LNCAP (cell line): ENCODE results near the gene SLX4IP.

ENCODE experiments used
- TF ChIP-seq, protein P1 (sequence below): fragments of 450-650 bp; IDR thresholded peaks from 2 replicates; pipeline ENCODE4 v1.5.1; 2017; ENCODE audit warnings: mild to moderate bottlenecking

SLX4IP gene

DNA sequence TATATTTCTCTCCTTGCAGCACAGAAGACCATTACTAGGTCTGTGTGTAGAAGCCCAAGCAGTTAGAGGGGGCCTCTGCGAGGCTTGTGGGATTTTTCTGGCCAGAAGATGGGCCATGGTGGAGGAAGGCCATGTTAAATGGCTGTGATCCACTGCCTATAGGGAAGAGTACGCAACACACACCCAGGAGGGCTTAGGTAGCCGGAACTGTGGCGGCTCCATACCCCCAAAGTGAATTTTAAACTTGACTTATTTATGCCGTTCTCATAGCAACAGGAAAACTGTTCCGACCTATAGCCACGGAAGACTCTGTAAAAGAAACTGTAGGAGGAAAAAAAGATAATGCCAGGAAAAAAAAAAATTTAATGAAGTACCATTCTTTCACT, 69.5 kb downstream of the SLX4IP start:
- TF ChIP-seq, protein P1, sequence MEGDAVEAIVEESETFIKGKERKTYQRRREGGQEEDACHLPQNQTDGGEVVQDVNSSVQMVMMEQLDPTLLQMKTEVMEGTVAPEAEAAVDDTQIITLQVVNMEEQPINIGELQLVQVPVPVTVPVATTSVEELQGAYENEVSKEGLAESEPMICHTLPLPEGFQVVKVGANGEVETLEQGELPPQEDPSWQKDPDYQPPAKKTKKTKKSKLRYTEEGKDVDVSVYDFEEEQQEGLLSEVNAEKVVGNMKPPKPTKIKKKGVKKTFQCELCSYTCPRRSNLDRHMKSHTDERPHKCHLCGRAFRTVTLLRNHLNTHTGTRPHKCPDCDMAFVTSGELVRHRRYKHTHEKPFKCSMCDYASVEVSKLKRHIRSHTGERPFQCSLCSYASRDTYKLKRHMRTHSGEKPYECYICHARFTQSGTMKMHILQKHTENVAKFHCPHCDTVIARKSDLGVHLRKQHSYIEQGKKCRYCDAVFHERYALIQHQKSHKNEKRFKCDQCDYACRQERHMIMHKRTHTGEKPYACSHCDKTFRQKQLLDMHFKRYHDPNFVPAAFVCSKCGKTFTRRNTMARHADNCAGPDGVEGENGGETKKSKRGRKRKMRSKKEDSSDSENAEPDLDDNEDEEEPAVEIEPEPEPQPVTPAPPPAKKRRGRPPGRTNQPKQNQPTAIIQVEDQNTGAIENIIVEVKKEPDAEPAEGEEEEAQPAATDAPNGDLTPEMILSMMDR: no peak

DNA sequence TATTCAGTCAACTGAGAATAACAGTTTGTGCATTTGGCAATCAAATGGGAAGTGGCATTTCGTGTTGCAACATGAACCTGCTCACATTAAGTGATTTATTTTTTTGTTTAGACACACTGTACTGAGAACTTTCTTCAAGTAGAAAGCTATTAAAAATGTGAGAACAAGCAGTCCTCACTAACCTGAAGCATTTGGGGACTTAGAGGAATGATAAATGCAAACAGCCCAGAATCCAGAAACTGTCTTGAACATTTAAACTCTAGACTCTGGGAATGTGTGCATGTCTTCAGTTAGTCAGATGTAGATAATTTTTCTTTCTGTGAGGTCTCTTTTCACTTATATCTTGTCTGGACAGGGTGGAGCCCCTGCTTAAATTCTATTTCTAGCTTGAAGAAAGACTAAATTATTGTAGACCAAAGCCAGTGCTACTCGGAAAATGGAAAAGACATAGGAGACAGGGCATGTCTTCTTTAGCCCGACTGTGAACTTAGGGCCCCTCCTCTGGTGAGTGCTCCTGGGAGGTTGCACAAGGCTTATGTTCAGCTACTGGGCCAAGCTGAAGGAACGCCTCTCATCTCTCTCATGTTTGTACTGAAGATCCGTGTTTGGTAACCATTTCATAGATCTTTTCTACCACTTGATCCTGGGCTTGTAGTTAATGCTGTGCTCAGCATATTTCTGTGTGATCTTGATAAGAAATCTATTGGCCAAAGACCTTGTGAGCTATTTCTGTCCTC, 70.1 kb downstream of the SLX4IP start:
- TF ChIP-seq, protein P1: no peak

DNA sequence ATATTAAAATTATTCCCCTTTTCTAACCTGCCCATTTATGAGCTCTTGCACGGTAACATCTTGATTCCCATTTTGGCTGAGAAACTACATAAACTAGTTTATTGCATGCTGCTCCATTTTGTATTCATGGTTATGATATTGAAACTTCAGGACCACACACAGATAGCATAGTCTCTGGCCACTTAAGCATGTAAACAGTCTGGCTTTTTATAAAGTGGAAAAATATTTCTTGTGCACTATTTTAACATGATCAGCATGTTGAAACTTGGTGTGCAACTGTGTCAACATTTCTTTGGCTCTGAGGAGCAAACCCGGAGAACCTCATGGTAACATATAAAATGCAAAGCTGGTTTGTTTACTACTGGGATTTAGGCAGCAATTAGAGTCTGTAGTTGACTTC, 70.7 kb downstream of the SLX4IP start:
- TF ChIP-seq, protein P1: no peak

DNA sequence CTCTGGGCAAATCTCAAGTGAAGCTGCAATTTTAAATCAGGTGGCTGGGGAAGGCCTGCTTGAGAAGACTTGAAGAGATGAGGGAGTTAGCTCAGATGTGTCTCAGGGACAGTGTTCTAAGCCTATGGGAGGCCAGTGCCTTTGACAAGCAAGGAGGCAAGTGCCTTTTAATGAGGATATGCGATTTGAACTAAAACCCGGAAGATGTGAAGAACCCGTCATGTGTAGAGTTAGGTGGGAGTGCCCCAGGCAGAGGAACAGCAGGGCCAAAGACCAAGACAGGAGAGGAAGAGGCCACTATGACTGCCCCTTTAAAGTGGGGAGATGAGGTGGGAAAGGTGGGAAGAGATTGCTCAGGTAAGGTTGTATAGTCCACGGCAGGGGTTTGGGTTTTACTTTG, 71.9 kb downstream of the SLX4IP start:
- TF ChIP-seq, protein P1: no peak

DNA sequence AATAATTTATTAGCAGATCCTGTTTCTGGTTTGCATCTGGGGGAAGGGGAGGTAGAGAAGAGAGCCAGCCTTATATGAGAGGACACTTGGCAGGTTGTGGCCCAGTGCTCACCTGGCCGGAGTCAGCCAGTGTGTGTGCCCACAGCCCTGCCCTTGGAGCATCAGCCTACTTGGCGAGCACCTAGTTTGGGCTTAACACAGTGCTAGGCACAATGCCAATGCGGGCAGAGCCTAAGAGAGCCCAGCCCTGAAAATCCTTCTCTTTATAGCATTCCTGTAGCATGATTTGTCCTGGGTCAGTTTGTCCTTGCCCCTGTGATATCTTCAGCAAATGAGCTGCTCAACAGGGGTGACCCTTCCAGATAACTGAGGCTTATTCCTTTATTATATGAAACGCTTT, 73.0 kb downstream of the SLX4IP start:
- TF ChIP-seq, protein P1: no peak

DNA sequence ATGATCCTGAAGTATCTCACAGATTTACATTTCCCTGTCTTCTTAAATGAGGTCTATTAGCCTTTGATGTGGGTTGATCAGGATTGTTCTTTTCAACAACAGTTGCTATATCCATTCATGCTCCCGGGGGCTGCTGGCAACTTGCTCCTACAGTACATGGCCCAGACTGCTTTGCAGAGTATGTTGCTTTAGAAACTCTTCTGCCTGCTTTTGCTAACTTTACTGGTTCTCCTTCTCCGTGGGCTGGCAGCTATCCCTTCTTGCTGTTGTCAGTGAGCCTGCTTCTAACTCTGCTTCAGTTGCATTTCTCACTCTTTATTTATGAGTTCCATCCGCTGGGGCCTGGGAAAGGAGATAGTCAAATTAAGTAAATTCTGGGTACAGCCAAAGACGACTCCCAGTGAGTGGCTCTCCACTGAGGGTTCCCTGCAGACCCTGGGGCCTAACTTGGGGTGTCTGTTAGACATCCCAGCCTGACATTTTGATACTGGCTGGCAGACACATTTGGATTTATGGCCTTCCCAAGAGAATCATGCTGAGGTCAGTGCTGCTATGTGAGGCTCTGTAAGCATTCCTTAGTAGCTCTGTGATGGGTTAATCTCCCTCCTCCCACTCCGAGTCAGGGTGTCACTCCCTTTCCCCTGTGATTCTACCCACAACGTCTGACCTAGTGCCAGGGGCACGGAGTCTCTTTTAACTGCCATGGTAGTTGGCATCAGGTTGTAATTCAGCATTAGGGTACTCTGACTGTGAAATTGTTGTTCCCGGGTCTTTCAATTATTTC, 73.6 kb downstream of the SLX4IP start:
- TF ChIP-seq, protein P1: no peak

DNA sequence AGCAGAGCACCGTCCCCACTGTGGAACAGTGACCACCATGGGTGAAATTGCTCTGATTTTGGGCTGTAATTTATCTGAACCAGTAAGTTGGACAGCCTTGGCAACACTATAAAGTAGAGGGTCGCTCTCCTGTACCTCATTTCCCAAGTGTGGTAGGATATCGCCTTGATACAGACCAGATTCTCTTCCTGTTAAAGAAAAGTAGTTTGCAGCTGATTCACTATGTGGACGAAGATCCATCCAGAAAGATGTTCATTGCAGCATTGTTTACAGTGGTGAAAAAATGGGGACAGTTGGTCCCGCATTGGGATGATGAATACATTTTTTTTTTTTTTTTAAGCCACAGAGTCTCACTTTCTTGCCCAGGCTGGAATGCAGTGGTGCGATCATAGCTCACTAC, 74.3 kb downstream of the SLX4IP start:
- TF ChIP-seq, protein P1: no peak
